GM18526 (cell line): ENCODE results near the gene ZNF205.
A peak's percentile ranks its signal among the peaks of the same experiment; 100 is the strongest.

Experiments
- POLR2A ChIP-seq: IDR thresholded peaks from 3 replicates; pipeline ENCODE4 v1.6.1; 2011; ENCODE audit not compliant: insufficient read length; ENCODE audit errors: extremely low read depth

ZNF205 gene

DNA sequence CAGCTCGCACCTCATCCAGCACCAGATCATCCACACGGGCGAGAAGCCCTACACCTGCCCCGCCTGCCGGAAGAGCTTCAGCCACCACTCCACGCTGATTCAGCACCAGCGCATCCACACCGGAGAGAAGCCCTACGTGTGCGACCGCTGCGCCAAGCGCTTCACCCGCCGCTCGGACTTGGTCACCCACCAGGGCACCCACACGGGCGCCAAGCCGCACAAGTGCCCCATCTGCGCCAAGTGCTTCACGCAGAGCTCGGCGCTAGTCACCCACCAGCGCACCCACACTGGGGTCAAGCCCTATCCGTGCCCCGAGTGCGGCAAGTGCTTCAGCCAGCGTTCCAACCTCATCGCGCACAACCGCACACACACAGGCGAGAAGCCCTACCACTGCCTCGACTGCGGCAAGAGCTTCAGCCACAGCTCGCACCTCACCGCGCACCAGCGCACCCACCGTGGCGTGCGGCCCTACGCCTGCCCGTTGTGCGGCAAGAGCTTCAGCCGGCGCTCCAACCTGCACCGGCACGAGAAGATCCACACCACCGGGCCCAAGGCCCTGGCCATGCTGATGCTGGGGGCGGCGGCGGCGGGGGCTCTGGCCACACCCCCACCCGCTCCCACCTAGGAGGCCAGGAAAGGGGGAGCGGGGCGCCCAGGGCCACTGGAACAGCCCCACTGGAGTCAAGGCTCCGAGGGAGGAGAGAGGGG is 7.5 kb downstream of the ZNF205 start:
- TF ChIP-seq POLR2A: no peak

DNA sequence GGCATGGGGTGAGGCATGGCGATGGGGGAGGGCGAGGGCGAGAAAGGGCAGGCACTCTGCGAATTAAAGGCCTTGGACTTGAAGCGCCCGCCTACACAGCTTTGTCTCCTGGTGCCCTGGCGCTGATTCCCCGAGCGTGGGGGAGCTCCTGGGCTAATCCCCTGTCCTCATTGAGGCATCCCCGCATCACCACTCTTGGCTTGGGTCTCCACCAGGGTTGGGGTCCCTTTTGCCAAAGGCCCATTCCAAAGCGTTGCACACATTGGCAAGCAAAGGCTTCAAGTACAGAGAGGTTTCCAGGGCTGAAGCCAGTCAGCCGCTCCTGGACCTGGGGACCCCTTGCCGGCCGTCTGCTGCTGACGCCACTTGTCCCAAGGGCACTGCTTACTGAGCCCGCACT is 8.0 kb downstream of the ZNF205 start:
- no peak for TF ChIP-seq POLR2A

DNA sequence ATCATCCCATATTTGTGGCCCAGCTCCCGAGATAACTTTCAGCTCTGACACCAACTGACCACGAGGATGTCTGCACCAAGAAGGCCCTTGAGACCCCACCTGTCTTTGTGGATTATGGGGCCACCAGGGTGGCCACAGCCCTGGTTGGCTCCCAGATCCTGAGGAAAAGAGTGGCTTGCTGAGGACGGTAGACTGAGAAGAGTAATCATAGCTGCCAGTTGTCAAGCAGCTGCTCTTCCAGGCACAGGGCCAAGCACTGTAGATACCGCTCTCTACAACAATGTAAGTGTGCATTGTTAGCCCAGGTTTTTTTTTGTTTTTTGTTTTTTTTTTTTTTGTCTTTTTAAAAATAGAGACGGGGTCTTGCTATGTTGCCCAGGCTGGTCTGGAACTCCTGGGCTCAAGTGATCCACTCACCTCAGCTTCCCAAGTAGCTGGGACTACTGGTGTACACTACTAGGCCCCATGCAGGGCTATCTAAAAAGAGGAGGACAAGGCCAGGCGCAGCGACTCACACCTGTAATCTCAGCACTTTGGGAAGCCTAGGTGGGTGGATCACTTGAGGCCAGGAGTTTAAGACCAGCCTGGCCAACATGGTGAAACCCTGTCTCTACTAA is 9.6 kb downstream of the ZNF205 start:
- TF ChIP-seq POLR2A: no peak

DNA sequence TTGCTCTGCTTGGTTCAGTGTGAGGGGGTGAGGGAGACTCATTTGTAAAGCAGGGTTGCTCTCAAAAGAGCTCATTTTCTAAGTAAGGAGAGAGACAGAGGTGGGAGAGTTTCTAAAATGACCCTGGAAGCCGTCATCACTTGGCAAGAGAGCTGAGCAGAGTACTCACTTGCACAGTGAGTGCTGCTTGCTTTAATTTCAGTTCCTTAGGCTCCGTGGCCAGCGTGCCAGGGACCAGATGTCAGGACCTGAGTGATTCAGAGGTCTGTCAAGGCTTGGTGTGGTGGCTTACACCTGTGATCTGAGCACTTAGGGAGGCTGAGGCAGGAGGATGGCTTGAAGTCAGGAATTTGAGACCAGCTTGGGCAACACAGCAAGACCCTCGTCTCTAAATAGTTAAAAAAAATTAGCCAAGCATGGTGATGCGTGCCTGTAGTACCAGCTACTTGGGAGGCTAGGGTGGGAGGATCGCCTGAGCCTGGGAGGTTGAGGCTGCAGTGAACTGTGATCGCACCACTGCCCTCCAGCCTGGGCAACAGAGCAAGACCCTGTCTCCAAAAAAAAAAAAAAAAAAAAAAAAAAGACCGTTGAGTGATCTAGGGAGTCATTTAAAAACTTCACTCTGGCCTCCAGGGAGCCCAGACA is 10.7 kb downstream of the ZNF205 start:
- TF ChIP-seq POLR2A: no peak

DNA sequence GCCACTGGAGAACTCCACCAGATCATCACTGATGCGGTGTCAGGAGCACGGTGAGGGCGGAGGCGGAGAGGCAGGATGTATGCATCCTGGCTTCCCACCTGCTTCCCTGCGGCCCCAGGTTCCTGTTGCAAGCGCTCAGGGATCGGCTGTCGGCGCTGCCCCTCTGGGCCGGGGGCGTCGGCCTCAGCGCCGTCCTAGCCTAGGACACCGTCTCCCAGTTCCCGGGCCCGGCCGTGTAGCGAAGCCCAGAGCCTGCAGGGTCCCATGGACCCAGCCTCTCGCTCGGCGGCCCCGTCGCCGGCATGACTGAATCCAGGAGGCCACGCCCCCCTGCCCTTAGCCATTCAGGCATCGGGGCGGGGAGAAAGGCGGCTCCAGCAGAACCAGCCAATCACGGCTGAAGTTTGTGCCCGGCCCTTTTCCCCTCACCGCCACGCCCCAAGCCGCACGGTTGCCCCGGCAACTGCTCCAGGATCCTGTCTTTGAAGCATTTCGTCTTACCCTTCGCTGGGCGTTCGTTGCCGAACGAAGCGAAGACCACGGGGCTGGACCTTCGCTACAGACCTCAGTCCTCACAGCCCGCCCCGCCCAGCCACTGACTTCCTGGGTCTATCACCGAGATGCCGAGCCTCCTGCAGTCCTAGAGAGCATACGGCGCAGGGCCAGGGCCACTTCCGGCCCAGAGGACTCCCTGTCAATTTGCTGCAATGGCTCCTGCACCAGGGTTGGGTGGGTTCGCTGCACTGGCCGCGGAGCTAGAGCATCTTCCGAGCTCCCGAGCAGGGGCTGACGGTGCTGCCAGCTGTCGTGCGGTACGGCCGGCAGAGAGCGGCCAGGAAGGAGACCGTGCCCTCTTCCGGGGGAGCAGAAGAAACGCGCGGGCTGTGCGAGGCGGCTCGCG is 11.8 kb downstream of the ZNF205 start:
- peak; percentile 55 for TF ChIP-seq POLR2A

DNA sequence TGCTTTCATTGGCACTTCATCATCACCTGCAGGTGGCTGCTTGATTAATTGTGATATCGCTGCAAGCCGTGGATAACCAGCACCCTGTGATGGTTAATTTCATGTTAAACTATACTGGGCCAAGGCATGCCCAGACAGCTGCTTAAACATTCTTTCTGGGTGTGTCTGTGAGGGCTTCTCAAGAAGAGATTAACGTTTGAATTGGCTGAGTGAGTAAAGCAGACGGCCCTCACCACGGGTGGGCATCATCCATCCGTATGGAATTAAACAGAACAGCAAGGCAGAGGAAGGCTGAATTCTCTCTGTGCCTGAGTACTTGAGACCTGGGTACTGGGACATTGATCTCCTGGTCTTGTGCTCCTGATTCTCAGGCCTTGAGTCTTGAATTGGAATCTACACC is 15.4 kb downstream of the ZNF205 start:
- no peak for TF ChIP-seq POLR2A

DNA sequence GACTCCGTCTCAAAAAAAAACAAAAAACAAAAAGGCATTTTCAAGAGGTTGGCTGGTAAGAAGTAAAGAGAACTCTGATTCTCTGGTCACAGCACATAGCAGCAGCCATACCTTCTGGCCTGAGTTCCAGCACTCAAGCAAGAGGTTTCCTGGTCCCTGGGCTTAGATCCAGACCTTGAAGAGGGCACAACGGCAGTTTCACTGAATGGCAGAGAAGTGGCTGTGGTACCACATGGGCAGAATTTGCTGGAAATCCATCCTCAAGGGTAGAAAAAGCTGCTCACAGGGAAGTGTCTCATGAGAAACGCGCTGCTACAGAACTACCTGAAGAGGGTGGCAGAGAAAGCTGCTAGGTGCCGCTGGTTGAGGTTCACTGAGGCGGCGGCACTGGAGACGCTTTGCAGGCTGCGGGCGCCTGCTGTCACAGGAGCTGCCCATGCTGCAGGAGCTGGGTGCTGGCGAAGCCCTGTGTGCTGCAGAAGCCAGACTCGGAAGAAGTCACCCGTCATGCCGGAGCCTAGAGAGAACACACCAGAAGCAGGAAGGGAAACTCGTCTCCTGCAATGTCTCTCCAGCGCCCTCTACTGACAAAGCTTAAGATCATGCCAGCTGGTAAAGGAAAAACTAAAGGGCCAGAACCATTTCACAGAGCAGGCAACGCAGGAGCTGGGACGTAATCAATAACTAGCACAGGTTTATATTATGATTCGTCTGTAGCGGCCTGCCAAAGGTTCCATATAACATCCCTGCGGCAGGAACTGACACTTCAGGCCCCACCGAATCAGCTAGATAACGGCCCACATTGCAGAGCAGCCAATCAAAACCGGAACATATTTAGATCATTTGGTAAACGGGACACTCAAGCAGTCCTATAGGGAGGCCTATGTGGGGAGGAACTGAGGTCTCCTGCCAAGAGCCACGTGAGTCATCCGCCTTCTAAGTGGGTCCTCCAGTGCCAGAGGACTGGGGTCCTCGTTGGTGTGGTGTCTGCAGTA is 17.0 kb downstream of the ZNF205 start:
- TF ChIP-seq POLR2A: peak; percentile 36

DNA sequence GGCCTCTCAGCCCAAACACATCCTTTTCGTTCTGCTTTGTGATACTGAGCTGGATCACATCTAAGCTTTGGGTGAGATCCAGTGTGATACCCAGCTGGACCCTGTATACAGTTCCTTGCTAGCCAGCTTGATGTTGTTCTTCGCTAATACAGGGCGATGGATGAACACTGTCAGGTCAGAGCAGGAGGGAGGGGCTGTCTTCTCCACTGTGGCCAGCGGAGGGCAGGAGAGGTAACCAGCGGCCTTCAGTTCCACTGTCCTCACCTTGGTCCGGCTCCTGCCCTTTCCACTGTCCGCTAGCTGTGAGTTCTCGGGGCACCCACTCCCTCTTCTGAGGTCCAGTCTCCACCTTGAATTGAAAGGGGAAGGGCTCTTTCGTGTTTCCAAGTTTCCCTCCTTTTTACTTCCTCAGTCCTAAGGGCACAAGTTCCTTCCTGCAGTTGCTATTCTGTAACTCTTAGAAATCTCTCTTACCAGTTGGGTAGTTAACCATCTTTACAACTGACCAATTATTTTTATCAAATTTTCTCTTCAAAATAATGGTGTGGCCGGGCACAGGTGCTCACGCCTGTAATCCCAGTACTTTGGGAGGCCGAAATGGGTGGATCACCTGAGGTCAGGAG is 19.5 kb downstream of the ZNF205 start:
- no peak for TF ChIP-seq POLR2A

DNA sequence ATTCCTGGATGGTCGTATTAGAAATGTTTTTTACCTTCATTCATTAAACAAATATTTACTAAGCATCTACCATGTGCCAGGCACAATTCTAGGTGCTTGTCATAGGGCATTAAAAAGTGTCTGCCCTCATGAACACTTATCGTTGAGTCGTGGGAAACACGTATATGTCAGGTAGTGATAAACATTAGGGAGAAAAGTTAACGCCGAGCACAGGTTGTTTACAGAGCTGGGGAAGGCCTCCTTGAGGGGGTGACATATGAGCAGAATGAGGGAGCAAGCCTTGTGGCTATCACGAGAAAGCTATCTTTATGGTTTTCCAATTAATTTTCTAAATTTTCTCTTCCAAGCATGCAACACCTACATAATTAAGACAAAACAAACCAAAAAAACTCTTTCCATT is 21.5 kb downstream of the ZNF205 start:
- no peak for TF ChIP-seq POLR2A

DNA sequence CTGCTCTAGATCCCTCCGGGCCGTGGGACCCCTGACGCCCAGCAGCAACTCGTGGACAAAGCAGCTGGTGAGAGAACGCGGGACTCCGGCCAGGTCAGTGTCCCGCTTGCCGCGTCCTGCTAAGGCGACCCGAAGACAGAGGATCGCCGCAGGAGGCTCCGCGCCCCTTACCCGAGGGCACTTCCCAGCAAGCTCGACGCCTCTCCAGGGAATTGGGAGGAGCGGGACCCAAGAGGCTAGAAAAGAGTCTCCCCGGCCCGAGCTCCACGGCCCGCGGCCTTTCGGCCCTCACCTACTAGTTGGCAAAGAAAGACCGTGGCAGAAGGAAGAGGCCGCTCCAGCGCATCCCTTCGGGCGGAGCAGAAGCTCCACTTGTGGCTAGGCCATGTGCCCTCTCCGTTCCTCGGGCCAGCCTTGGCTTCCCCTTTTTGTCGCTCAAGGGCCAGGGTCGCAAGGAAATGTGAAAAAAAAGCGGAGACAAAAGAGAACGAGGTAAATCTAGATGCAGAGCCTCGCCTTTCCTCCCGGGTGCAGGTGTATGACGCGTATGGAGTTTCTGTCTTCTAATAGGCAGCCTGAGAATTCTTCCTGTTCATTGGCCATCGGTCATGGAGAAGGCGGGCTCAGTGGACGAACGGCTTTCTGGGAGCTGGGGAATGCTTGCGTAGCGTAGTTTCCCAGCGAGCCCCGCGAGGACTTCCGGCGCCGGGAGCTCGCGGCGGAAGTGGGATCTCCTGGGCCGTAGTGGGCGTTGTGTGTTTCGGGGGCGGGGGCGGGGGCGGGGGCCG is 22.1 kb downstream of the ZNF205 start, which contains the start of gene ZNF213:
Gene ZNF213, plus strand, starts transcription at position 692 of the 788 bp plus-strand sequence. CDS start 2,252 bp downstream, outside the sequence.
- no peak for TF ChIP-seq POLR2A

DNA sequence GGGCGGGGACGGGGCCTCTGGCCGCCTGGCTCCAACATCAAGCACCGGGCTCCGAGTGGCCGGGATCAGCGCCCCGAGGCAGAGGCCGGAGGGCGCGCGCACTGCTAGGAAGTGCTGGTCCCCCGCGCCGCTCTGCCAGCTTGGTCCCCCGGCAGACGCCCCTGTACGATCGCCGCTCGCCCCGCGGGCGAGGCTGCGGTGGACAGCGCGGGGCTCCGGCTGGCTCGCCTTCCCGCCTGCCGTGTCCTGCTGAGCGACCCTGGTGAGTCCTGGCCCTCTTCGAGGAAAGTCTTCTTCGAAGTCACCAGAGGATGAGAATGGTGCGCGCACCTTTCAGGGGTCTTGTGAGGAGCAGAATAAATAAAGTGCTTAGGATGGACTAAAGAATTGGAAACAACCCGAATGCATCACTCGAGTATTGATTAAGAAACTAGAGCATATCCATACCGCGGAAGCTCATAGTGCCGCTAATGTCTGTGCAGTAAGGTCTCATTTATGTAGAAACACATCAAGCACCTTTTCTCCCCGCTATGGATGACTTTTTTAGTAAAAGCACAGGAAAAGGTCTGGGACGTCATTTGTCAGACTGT is 22.8 kb downstream of the ZNF205 start:
- peak; percentile 56 for TF ChIP-seq POLR2A

DNA sequence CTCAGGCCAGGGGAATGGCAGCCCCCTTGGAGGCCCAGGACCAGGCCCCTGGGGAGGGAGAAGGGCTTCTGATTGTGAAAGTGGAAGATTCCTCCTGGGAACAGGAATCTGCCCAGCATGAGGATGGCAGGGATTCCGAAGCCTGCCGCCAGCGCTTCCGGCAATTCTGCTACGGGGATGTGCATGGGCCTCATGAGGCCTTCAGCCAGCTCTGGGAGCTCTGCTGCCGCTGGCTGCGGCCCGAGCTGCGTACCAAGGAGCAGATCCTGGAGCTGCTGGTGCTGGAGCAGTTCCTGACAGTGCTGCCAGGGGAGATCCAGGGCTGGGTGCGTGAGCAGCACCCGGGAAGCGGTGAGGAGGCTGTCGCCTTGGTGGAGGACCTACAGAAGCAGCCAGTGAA is 24.9 kb downstream of the ZNF205 start:
- no peak for TF ChIP-seq POLR2A

DNA sequence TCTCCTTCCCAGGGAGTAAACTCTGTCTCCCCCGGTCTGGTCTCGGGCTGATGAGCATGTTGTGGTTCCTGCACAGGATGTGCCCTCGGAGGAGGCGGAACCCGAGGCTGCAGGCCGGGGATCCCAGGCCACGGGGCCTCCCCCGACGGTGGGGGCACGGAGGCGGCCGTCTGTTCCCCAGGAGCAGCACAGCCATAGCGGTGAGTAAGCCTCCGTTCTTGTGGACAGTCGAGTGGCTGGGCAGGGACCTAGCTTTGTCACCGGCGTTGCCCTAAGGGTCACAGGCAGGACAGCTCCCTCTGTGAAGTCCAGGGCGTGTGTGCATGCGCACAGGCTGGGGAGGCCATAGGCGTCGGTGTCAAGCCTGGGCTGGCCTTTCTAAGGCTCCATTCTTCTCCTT is 26.0 kb downstream of the ZNF205 start:
- TF ChIP-seq POLR2A: no peak
